GM23338 (cell line): ENCODE measurements around the gene HRH3. TPM values are rescaled to one million over a fixed set of nuclear protein-coding genes. Genes with fewer than 3 reads are reported as not detected.

Experiments used
- ATAC-seq: fragments of 200-7000 bp; cut with Tn5 transposase; 3 replicates; pipeline ENCODE4 v1.9.1; 2020
- DNase-seq: peaks from one replicate; pipeline ENCODE4 v3.0.0-alpha.2; 2015; ENCODE audit warnings: low spot score
- H2AFZ ChIP-seq: fragments of 200-600 bp; sonication (generic); 2 replicates; pipeline ENCODE4 v1.8.0; 2016; ENCODE audit warnings: antibody characterized with exemption, mild to moderate bottlenecking, moderate library complexity
- H3F3A ChIP-seq: fragments of 200-600 bp; sonication (generic); replicated peaks from 2 replicates; pipeline ENCODE4 v1.8.0; 2017; ENCODE audit warnings: antibody characterized with exemption, mixed run types, low read depth
- H3K27ac ChIP-seq: fragments of 200-600 bp; sonication (generic); 2 replicates; pipeline ENCODE4 v1.6.1; 2016; ENCODE audit warnings: low read depth
- H3K27me3 ChIP-seq: fragments of 200-600 bp; sonication (generic); 2 replicates; pipeline ENCODE4 v1.8.0; 2016; ENCODE audit warnings: mild to moderate bottlenecking, mixed run types, moderate library complexity; ENCODE audit not compliant: insufficient read depth
- H3K36me3 ChIP-seq: fragments of 200-600 bp; sonication (generic); 2 replicates; pipeline ENCODE4 v1.8.0; 2016; ENCODE audit warnings: mild to moderate bottlenecking; ENCODE audit not compliant: insufficient read depth
- H3K4me1 ChIP-seq: fragments of 200-600 bp; sonication (generic); 2 replicates; pipeline ENCODE4 v1.8.0; 2016; ENCODE audit warnings: mild to moderate bottlenecking, moderate library complexity; ENCODE audit not compliant: insufficient read depth
- H3K4me2 ChIP-seq: fragments of 200-600 bp; sonication (generic); 2 replicates; pipeline ENCODE4 v1.7.1; 2017; ENCODE audit warnings: mixed run types
- H3K4me3 ChIP-seq: fragments of 200-600 bp; sonication (generic); 2 replicates; pipeline ENCODE4 v1.6.1; 2016; ENCODE audit warnings: mixed run types
- H3K79me2 ChIP-seq: fragments of 200-600 bp; sonication (generic); replicated peaks from 2 replicates; pipeline ENCODE4 v1.8.0; 2017; ENCODE audit warnings: mild to moderate bottlenecking; ENCODE audit not compliant: insufficient read depth
- H3K9me2 ChIP-seq: fragments of 200-600 bp; sonication (generic); 2 replicates; pipeline ENCODE4 v1.8.0; 2017; ENCODE audit not compliant: insufficient read depth
- H4K20me1 ChIP-seq: fragments of 200-600 bp; sonication (generic); replicated peaks from 2 replicates; pipeline ENCODE4 v1.8.0; 2017; ENCODE audit warnings: mild to moderate bottlenecking; ENCODE audit not compliant: insufficient read depth
- H3K27ac Mint-ChIP-seq: 2 replicates; pipeline ENCODE4 v1.8.0; 2020; ENCODE audit warnings: inconsistent platforms, mild to moderate bottlenecking, moderate library complexity, mixed read lengths
- H3K27me3 Mint-ChIP-seq: 3 replicates; pipeline ENCODE4 v1.8.0; 2022; ENCODE audit warnings: low read depth, mild to moderate bottlenecking, moderate library complexity, mixed read lengths, inconsistent platforms; ENCODE audit not compliant: insufficient read depth, poor library complexity
- H3K36me3 Mint-ChIP-seq: 3 replicates; pipeline ENCODE4 v1.8.0; 2021; ENCODE audit warnings: low read depth, mild to moderate bottlenecking, inconsistent platforms, moderate library complexity, mixed read lengths
- H3K4me1 Mint-ChIP-seq: 3 replicates; pipeline ENCODE4 v1.8.0; 2020; ENCODE audit warnings: mild to moderate bottlenecking, inconsistent platforms, mixed read lengths
- H3K4me3 Mint-ChIP-seq: 3 replicates; pipeline ENCODE4 v1.8.0; 2021; ENCODE audit warnings: moderate library complexity, mild to moderate bottlenecking, inconsistent platforms, mixed read lengths
- H3K9me3 Mint-ChIP-seq: 3 replicates; pipeline ENCODE4 v1.8.0; 2020; ENCODE audit warnings: moderate library complexity, mild to moderate bottlenecking, inconsistent platforms, mixed read lengths
- CTCF ChIP-seq, 2 experiments: fragments of 200-600 bp in 1 of 2; sonication (generic) in 1 of 2; conservative IDR thresholded peaks; 2 replicates each; pipeline versions ENCODE4 v1.5.1 to v1.6.1; 2016 to 2017; ENCODE audit warnings: antibody characterized with exemption in 2 of 2, low read depth in 2 of 2, mild to moderate bottlenecking in 2 of 2, moderate library complexity in 1 of 2
- ETS1 ChIP-seq: IDR thresholded peaks from 2 replicates; pipeline ENCODE4 v1.6.1; 2016; ENCODE audit warnings: antibody characterized with exemption
- EZH2 ChIP-seq: fragments of 200-600 bp; sonication (generic); IDR thresholded peaks from one replicate; pipeline ENCODE4 v1.8.0; 2017; ENCODE audit warnings: antibody characterized with exemption, mild to moderate bottlenecking, low read depth; ENCODE audit not compliant: unreplicated experiment
- EZH2phosphoT487 ChIP-seq: fragments of 200-600 bp; sonication (generic); IDR thresholded peaks from one replicate; pipeline ENCODE4 v1.8.1; 2018; ENCODE audit warnings: antibody characterized with exemption; ENCODE audit not compliant: unreplicated experiment
- JUNB ChIP-seq: IDR thresholded peaks from one replicate; pipeline ENCODE4 v1.6.1; 2016; ENCODE audit warnings: antibody characterized with exemption; ENCODE audit not compliant: unreplicated experiment
- POLR2AphosphoS5 ChIP-seq: IDR thresholded peaks from 2 replicates; pipeline ENCODE4 v1.6.1; 2016; ENCODE audit warnings: antibody characterized with exemption, low read depth
- STAT1 ChIP-seq: IDR thresholded peaks from one replicate; pipeline ENCODE4 v1.6.1; 2016; ENCODE audit warnings: antibody characterized with exemption; ENCODE audit not compliant: unreplicated experiment
- ZNF114 ChIP-seq: fragments of 250-450 bp; sonication (Bioruptor Pico); IDR thresholded peaks from 2 replicates; pipeline ENCODE4 v1.5.0; 2020; ENCODE audit warnings: mild to moderate bottlenecking, moderate library complexity
- ZNF462 ChIP-seq: fragments of 250-450 bp; sonication (Bioruptor Pico); IDR thresholded peaks from 2 replicates; pipeline ENCODE4 v1.5.0; 2020; ENCODE audit warnings: mild to moderate bottlenecking, moderate library complexity
- polyA plus RNA-seq: library from polyadenylated mRNA; unstranded; fragments of >200 nt; fragmentation: Nextera tagmentation; extraction: Ambion mirVana; gene quantifications from 2 replicates; pipeline ENCODE4 v1.2.1, GENCODE V29; 2016
- total RNA-seq: library from RNA; depleted of rRNA; stranded (reverse); fragments of >200 nt; shearing (Covaris generic); gene quantifications from 2 replicates; pipeline ENCODE4 v1.2.3, GENCODE V29; 2014

Gene HRH3
- total and polyA plus RNA-seq, 2 experiments from 2014 or later, result 1.5 to 5.2 TPM

GRCh38 chr20:62266851-62267250, 46.8 kb upstream of the HRH3 start:
- peaks cover 16% of the 10 kb centered on the region for H3K36me3 ChIP-seq
- H3K4me1 ChIP-seq, result no peaks in the 10 kb centered on the region
- Mint-ChIP-seq H3K27me3 (peaks cover 2% of the 10 kb centered on the region), H3K4me1 (peaks cover 3% of the 10 kb centered on the region; the same call in 1 of the 3 replicates), H3K27ac (no peak overlapping the region), H3K36me3 (peaks cover 52% of the 10 kb centered on the region), H3K4me3 (no peak overlapping the region), H3K9me3 (peaks cover 13% of the 10 kb centered on the region; the same call in 2 of the 3 replicates)
- H3K9me2 ChIP-seq, result no peaks in the 10 kb centered on the region
- H3F3A ChIP-seq, result no peaks in the 10 kb centered on the region
- H3K4me3 ChIP-seq, result no peak overlapping the region
- no peaks in the 10 kb centered on the region for H3K27me3 ChIP-seq
- no peak overlapping the region for H3K4me2 ChIP-seq
- H3K27ac ChIP-seq, result no peak overlapping the region; the same call in 1 of the 2 replicates
- TF ChIP-seq ZNF462 (CRISPR knock-in tag), result no peak
- TF ChIP-seq EZH2phosphoT487, result no peak
- no peak for TF ChIP-seq STAT1
- TF ChIP-seq POLR2AphosphoS5, result no peak
- TF ChIP-seq ETS1, result no peak
- no peak for TF ChIP-seq EZH2
- TF ChIP-seq CTCF (conservative IDR thresholded peaks at IDR 0.05; ENCODE audit: low read depth in 2 of 2), result no peak
- TF ChIP-seq ZNF114 (CRISPR knock-in tag), result no peak
- TF ChIP-seq JUNB, result no peak
- H4K20me1 ChIP-seq, result no peaks in the 10 kb centered on the region; the same call in 1 of the 2 replicates
- H2AFZ ChIP-seq, result no peak overlapping the region
- no peaks in the 10 kb centered on the region for H3K79me2 ChIP-seq
- ATAC-seq (no peak), DNase-seq (no peak)
